Cardiac fibroblast (primary cell): ENCODE results near the gene RCVRN.

Experiments used
- DNase-seq, 2 donors: peaks; one replicate each; pipeline versions ENCODE4 v3.0.0 to v3.0.0-alpha.2; 2010; ENCODE audit warnings: low read depth in 2 of 2
- H3K4me3 ChIP-seq, 2 donors: replicated peaks in 1 of 2; 1 replicate in 1 of 2; 2 replicates in 1 of 2; pipeline ENCODE4 v1.5.1; 2011; ENCODE audit warnings: low read depth in 2 of 2, low read length in 2 of 2, mild to moderate bottlenecking in 2 of 2, moderate library complexity in 1 of 2
- TF ChIP-seq, protein P1 (sequence below): IDR thresholded peaks from one replicate; pipeline ENCODE4 v1.5.1; 2011; ENCODE audit warnings: low read depth, mild to moderate bottlenecking, low read length, inconsistent platforms

RCVRN gene

DNA sequence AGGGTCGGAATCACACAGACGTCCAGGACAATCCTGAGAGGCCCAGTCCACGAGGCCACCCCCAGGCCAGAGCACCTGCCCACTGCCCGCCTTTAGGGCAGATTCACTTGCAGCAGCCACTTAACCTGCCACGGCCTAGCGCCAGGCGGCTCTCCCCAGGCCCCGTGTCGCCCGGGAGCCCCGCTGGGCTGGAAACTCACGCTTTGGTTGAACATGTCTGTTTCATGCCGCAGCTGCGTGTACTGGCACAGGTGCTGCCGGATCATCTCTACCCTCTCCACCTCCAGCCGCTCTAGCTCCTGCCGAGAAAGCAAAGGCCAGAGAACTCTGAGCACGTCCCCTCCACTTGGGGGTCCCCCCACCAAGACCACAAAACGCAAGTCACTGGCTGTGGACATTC lies 12.7 kb upstream of the RCVRN start:
- TF ChIP-seq, protein P1, sequence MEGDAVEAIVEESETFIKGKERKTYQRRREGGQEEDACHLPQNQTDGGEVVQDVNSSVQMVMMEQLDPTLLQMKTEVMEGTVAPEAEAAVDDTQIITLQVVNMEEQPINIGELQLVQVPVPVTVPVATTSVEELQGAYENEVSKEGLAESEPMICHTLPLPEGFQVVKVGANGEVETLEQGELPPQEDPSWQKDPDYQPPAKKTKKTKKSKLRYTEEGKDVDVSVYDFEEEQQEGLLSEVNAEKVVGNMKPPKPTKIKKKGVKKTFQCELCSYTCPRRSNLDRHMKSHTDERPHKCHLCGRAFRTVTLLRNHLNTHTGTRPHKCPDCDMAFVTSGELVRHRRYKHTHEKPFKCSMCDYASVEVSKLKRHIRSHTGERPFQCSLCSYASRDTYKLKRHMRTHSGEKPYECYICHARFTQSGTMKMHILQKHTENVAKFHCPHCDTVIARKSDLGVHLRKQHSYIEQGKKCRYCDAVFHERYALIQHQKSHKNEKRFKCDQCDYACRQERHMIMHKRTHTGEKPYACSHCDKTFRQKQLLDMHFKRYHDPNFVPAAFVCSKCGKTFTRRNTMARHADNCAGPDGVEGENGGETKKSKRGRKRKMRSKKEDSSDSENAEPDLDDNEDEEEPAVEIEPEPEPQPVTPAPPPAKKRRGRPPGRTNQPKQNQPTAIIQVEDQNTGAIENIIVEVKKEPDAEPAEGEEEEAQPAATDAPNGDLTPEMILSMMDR, result no peak
- no peak overlapping the region for H3K4me3 ChIP-seq

GRCh38 chr17:9917131-9917530 lies 12.1 kb upstream of the RCVRN start:
- H3K4me3 ChIP-seq, result no peak overlapping the region
- TF ChIP-seq, protein P1, result no peak

More for the DNA sequence above, 12.7 kb upstream of the RCVRN start:
- no peak for DNase-seq

DNA sequence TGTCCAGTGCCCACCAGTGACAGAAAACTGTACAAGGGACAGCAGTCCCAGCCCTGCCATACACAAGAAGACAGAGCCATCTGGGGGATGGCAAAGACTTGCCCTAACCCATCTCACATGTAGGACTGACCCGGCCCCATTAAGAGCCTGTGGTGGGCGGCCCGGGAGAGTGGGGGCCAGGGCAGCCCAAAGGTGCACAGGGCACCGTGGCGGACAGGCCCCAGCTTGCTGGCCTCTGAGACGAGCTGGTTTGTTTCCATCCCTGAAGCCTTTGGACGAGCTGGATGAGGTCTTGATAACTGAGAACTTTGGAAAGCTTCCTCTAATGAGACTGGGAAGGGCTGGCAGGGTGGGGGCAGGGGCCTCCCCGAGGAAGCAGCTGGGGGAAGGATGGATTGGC lies 11.0 kb upstream of the RCVRN start:
- TF ChIP-seq, protein P1, result no peak
- H3K4me3 ChIP-seq, result no peak overlapping the region
- no peak for DNase-seq

More at GRCh38 chr17:9917131-9917530, 12.1 kb upstream of the RCVRN start:
- no peak for DNase-seq

- H3K4me3 ChIP-seq, result no peak overlapping the region
- DNase-seq, result no peak
- TF ChIP-seq, protein P1, result no peak
Measured at GRCh38 chr17:9913476-9913875, 8.4 kb upstream of the RCVRN start.

- no peak for DNase-seq
- H3K4me3 ChIP-seq, result no peak overlapping the region
- TF ChIP-seq, protein P1, result no peak
Measured at GRCh38 chr17:9912121-9913099, 7.3 kb upstream of the RCVRN start.

DNA sequence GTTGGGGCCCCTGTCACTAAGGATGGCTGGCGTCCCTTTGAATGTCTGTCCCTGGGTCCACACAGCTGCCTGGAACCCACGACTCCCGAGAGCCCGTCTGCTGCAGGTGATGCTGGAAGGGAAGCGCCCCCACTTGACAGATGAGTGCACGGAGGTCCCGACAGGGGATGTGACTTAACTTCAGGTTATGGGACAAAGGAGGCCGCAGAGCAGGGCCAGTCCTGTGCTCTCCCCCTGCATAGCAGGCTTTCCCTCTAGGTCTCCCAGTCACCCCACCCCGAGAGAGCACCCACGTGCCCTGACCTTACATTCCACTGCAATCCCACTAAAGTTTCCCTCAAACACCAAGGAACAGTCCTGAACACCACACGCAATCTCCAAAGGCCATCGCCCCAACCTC lies 6.0 kb upstream of the RCVRN start:
- DNase-seq, result no peak
- TF ChIP-seq, protein P1, result no peak
- no peak overlapping the region for H3K4me3 ChIP-seq
